Mesenchymal stem cell (in vitro differentiated cells and primary cell): ENCODE data around the gene SSU72.

ENCODE experiments used
- DNase-seq: peaks from one replicate; pipeline ENCODE4 v3.0.0-alpha.2; 2013
- H2AFZ ChIP-seq: one replicate; pipeline ENCODE4 v1.6.1; 2013; ENCODE audit warnings: low read depth, mild to moderate bottlenecking, control low read depth, inconsistent platforms, low read length, moderate library complexity
- H2AK5ac ChIP-seq: 2 replicates; pipeline ENCODE4 v1.6.1; 2013; ENCODE audit warnings: low read length, moderate library complexity, mild to moderate bottlenecking, inconsistent platforms; ENCODE audit not compliant: severe bottlenecking
- H2BK120ac ChIP-seq: one replicate; pipeline ENCODE4 v1.6.1; 2013; ENCODE audit warnings: low read depth, mild to moderate bottlenecking, inconsistent platforms, low read length, moderate library complexity
- H2BK12ac ChIP-seq, 2 experiments: one replicate each; pipeline ENCODE4 v1.6.1; 2013; ENCODE audit warnings: inconsistent platforms in 2 of 2, low read length in 2 of 2, mild to moderate bottlenecking in 2 of 2, moderate library complexity in 2 of 2, control low read depth in 1 of 2
- H2BK15ac ChIP-seq: one replicate; pipeline ENCODE4 v1.6.1; 2013; ENCODE audit warnings: mild to moderate bottlenecking, low read depth, inconsistent platforms; ENCODE audit not compliant: poor library complexity, severe bottlenecking
- H2BK5ac ChIP-seq: 2 replicates; pipeline ENCODE4 v1.6.1; 2013; ENCODE audit warnings: low read depth, mild to moderate bottlenecking, low read length, control low read depth, inconsistent platforms; ENCODE audit not compliant: poor library complexity, severe bottlenecking
- H3K14ac ChIP-seq, 2 experiments: one replicate each; pipeline ENCODE4 v1.6.1; 2013; ENCODE audit warnings: inconsistent platforms in 2 of 2, low read length in 2 of 2, control low read depth in 1 of 2, mild to moderate bottlenecking in 1 of 2, moderate library complexity in 1 of 2
- H3K18ac ChIP-seq, 2 experiments: one replicate each; pipeline ENCODE4 v1.6.1; 2013; ENCODE audit warnings: inconsistent platforms in 2 of 2, low read length in 2 of 2, control low read depth in 1 of 2, low read depth in 1 of 2, mild to moderate bottlenecking in 1 of 2
- H3K23ac ChIP-seq, 2 experiments: one replicate each; pipeline ENCODE4 v1.6.1; 2013; ENCODE audit warnings: inconsistent platforms in 2 of 2, low read length in 2 of 2, mild to moderate bottlenecking in 2 of 2, moderate library complexity in 2 of 2, control low read depth in 1 of 2
- H3K27ac ChIP-seq: 2 replicates; pipeline ENCODE4 v1.5.1; 2013; ENCODE audit warnings: mild to moderate bottlenecking, moderate library complexity, low read length, control low read depth, inconsistent platforms; ENCODE audit not compliant: poor library complexity, severe bottlenecking
- H3K27me3 ChIP-seq, 2 experiments: 2 replicates each; pipeline versions ENCODE4 v1.6.1 to v1.7.0; 2013; ENCODE audit warnings: low read length in 2 of 2, mild to moderate bottlenecking in 2 of 2, moderate library complexity in 2 of 2, control low read depth in 1 of 2, inconsistent platforms in 1 of 2; ENCODE audit not compliant: control insufficient read depth in 1 of 2, insufficient read depth in 1 of 2
- H3K36me3 ChIP-seq, 2 experiments: 2 replicates each; pipeline versions ENCODE4 v1.6.1 to v1.7.0; 2013; ENCODE audit warnings: low read length in 2 of 2, control low read depth in 1 of 2, inconsistent platforms in 1 of 2, low read depth in 1 of 2, mild to moderate bottlenecking in 1 of 2; ENCODE audit not compliant: insufficient read depth in 2 of 2, control insufficient read depth in 1 of 2
- H3K4ac ChIP-seq, 2 experiments: one replicate each; pipeline ENCODE4 v1.6.1; 2013; ENCODE audit warnings: inconsistent platforms in 2 of 2, low read length in 2 of 2, mild to moderate bottlenecking in 2 of 2, moderate library complexity in 2 of 2, control low read depth in 1 of 2, low read depth in 1 of 2
- H3K4me1 ChIP-seq: 2 replicates; pipeline ENCODE4 v1.6.1; 2013; ENCODE audit warnings: low read depth, low read length, control low read depth; ENCODE audit not compliant: control insufficient read depth, insufficient read depth
- H3K4me2 ChIP-seq: 2 replicates; pipeline ENCODE4 v1.6.1; 2013; ENCODE audit warnings: low read length, mild to moderate bottlenecking, inconsistent platforms; ENCODE audit not compliant: poor library complexity, severe bottlenecking
- H3K4me3 ChIP-seq, 2 experiments: 2 replicates each; pipeline versions ENCODE4 v1.5.1 to v1.7.0; 2013; ENCODE audit warnings: low read length in 2 of 2, mild to moderate bottlenecking in 2 of 2, control low read depth in 1 of 2, low read depth in 1 of 2; ENCODE audit not compliant: insufficient read depth in 1 of 2
- H3K79me1 ChIP-seq: replicated peaks from 2 replicates; pipeline ENCODE4 v1.6.1; 2013; ENCODE audit warnings: mild to moderate bottlenecking, control low read depth, low read length, inconsistent platforms; ENCODE audit not compliant: poor library complexity, severe bottlenecking
- H3K9ac ChIP-seq: 2 replicates; pipeline ENCODE4 v1.7.0; 2013; ENCODE audit warnings: mild to moderate bottlenecking, low read length, moderate library complexity
- H3K9me3 ChIP-seq: 2 replicates; pipeline ENCODE4 v1.7.0; 2013; ENCODE audit warnings: mild to moderate bottlenecking, low read length; ENCODE audit not compliant: control insufficient read depth
- H4K8ac ChIP-seq: one replicate; pipeline ENCODE4 v1.6.1; 2013; ENCODE audit warnings: inconsistent platforms, mild to moderate bottlenecking, low read length, moderate library complexity
- H4K91ac ChIP-seq: one replicate; pipeline ENCODE4 v1.6.1; 2013; ENCODE audit warnings: mild to moderate bottlenecking, low read length, inconsistent platforms
- WGBS: methylation state at CpG from one replicate; pipeline ENCODE4 v1.1.7; 2013; ENCODE audit warnings: mixed read lengths; 5-methylcytosine and 5-hydroxymethylcytosine counted together

SSU72 gene

DNA sequence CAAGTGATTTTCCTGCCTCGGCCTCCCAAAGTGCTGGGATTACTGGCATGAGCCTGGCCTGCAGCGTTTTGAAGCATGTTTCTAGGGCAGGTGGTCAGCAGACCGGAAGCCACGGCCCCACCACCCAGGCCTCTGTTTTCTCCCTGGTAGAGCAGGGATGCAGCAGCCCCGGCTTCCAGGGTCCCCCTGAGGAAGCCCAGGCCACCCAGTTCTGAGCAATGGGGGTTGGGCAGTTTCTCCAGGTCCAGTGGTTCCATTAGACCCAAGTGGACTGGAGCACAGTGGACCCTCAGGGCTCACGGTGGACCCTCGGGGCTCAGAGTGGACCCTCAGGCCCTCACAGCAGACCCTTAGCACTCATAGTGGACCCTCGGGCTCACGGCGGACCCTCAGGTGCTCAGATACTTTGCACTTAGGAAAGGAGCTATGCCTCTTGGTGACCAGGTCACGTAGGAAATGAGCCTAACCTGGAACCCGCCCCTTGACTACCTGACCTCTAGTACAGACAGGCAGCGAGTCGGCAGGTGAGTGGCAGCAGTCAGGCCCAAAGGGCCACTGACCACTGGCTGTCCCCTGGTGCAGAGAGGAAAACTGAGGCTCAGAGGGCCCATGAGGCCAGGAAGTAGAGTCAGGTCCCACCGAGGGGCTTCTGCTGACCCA, 29.8 kb upstream of the SSU72 start:
- DNase-seq = no peak
- no peak overlapping the region for H3K14ac ChIP-seq
- H3K9ac ChIP-seq = no peak overlapping the region
- peaks cover 0 to 2% of the 10 kb centered on the region in 2 experiments for H3K36me3 ChIP-seq
- no peaks in the 10 kb centered on the region for H3K79me1 ChIP-seq
- 81% methylated on average over 15 of the region's 15 CpGs for WGBS
- no peak overlapping the region for H3K4me2 ChIP-seq
- H2AK5ac ChIP-seq = no peak overlapping the region
- no peak overlapping the region for H3K4me3 ChIP-seq
- no peaks in the 10 kb centered on the region for H3K9me3 ChIP-seq
- no peak overlapping the region for H4K91ac ChIP-seq
- H2BK15ac ChIP-seq = no peak overlapping the region
- H2BK120ac ChIP-seq = no peak overlapping the region
- H3K27ac ChIP-seq = no peak overlapping the region
- H2BK5ac ChIP-seq = no peak overlapping the region
- no peak overlapping the region for H2BK12ac ChIP-seq
- H3K4ac ChIP-seq = no peak overlapping the region
- no peak overlapping the region for H4K8ac ChIP-seq
- H3K18ac ChIP-seq = no peak overlapping the region
- peaks cover 14% of the 10 kb centered on the region for H3K4me1 ChIP-seq
- H3K23ac ChIP-seq = no peak overlapping the region
- peaks cover 37 to 39% of the 10 kb centered on the region in 2 experiments for H3K27me3 ChIP-seq
- H2AFZ ChIP-seq = no peak overlapping the region

GRCh38 chr1:1603671-1604373, 29.2 kb upstream of the SSU72 start:
- Histone ChIP-seq H2BK15ac (no peak overlapping the region), H3K27ac (no peak overlapping the region), H3K79me1 (no peaks in the 10 kb centered on the region), H4K91ac (no peak overlapping the region), H3K27me3 (peaks cover 40 to 43% of the 10 kb centered on the region in 2 experiments), H2BK5ac (no peak overlapping the region), H3K4me2 (no peak overlapping the region), H2AFZ (no peak overlapping the region), H3K4ac (no peak overlapping the region), H3K9me3 (no peaks in the 10 kb centered on the region), H3K14ac (no peak overlapping the region), H3K4me3 (no peak overlapping the region), H3K9ac (no peak overlapping the region), H3K4me1 (peaks cover 20% of the 10 kb centered on the region), H2AK5ac (no peak overlapping the region), H4K8ac (no peak overlapping the region), H3K36me3 (peaks cover 0 to 2% of the 10 kb centered on the region in 2 experiments), H3K18ac (no peak overlapping the region), H2BK120ac (no peak overlapping the region), H2BK12ac (no peak overlapping the region), H3K23ac (no peak overlapping the region)
- DNase-seq = no peak
- WGBS = 88% methylated on average over 12 of the region's 13 CpGs

DNA sequence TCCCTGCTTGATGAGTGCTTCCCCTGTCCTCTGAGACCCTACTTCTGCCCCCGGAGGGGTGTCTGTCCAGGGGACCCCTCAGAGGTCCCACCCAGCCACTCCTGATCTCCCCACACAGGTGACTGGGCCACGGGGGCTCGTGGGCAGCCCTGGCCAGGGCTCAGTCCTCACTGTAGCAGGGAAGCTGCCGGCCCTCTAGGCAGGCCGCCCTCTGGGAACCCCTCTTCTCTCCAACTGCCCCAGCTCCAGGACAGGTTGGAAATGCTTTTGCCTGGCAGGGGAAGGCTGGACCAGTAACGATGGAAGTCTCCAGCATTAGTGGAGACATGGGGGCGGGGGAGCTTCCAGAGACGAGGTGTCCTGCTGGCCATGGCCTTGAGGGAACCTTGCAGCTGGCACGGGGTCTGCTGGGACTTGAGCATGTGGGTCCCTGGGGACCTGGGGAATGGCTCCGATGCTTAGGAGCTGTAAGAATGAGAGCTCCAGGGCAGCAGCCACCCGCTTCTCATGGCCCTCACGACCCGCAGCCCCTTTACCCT, 28.4 kb upstream of the SSU72 start:
- DNase-seq = no peak
- no peak overlapping the region for H3K27ac ChIP-seq
- no peak overlapping the region for H3K9ac ChIP-seq
- H3K27me3 ChIP-seq = peaks cover 47 to 51% of the 10 kb centered on the region in 2 experiments
- no peak overlapping the region for H3K4me3 ChIP-seq
- H2AK5ac ChIP-seq = no peak overlapping the region
- no peaks in the 10 kb centered on the region for H3K79me1 ChIP-seq
- no peak overlapping the region for H2BK120ac ChIP-seq
- no peak overlapping the region for H3K23ac ChIP-seq
- peak overlapping the region; percentile 35 for H4K91ac ChIP-seq
- peaks cover 0 to 6% of the 10 kb centered on the region in 2 experiments for H3K36me3 ChIP-seq
- no peak overlapping the region for H2BK12ac ChIP-seq
- no peak overlapping the region for H3K4ac ChIP-seq
- WGBS = 79% methylated on average over 13 of the region's 13 CpGs
- no peak overlapping the region for H3K14ac ChIP-seq
- H2AFZ ChIP-seq = no peak overlapping the region
- no peak overlapping the region for H2BK15ac ChIP-seq
- H3K4me1 ChIP-seq = peaks cover 25% of the 10 kb centered on the region
- H3K9me3 ChIP-seq = no peaks in the 10 kb centered on the region
- H3K4me2 ChIP-seq = no peak overlapping the region
- H3K18ac ChIP-seq = no peak overlapping the region
- H2BK5ac ChIP-seq = no peak overlapping the region
- no peak overlapping the region for H4K8ac ChIP-seq

GRCh38 chr1:1602304-1602967, 27.8 kb upstream of the SSU72 start:
- Histone ChIP-seq H2AK5ac (no peak overlapping the region), H3K4me2 (no peak overlapping the region), H4K91ac (no peak overlapping the region), H3K4ac (no peak overlapping the region), H3K27me3 (peaks cover 53 to 57% of the 10 kb centered on the region in 2 experiments), H4K8ac (no peak overlapping the region), H2BK120ac (no peak overlapping the region), H3K36me3 (peaks cover 0 to 4% of the 10 kb centered on the region in 2 experiments), H3K9ac (no peak overlapping the region), H3K4me1 (peaks cover 29% of the 10 kb centered on the region), H3K4me3 (no peak overlapping the region), H3K14ac (no peak overlapping the region), H3K9me3 (no peaks in the 10 kb centered on the region), H2BK5ac (no peak overlapping the region), H3K23ac (no peak overlapping the region), H3K27ac (no peak overlapping the region), H3K79me1 (no peaks in the 10 kb centered on the region), H3K18ac (no peak overlapping the region), H2BK15ac (no peak overlapping the region), H2BK12ac (no peak overlapping the region), H2AFZ (no peak overlapping the region)
- no peak for DNase-seq
- WGBS = 83% methylated on average over 17 of the region's 18 CpGs
